Measurements from ENCODE around the gene RGL3. TPM values are rescaled to one million over a fixed set of nuclear protein-coding genes. Genes with fewer than 3 reads are reported as not detected.
"Not testable (repeated sequence)": the region's sequence is repeated elsewhere in the genome, so short reads cannot be mapped to it uniquely, and the experiment has no call there.

RGL3 gene
- total and polyA plus RNA-seq, 5 experiments from 2014 or later, result not detected

DNA sequence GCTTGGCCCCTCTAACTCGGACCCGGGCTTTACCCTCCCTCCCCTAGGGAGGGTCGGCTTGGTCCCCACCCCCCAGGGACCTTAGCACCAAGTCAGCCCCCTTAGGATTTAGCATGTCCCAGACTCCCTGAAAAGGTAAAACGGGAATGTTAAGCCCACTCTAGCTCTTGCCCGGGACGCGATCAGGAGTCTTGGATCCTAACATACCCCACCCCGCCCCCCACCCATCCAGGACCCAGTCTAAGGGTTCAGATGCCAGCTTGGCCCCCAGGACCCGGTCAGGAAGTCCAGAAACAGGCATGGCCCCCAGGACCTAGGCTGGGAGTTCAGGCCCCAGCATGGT is 35.4 kb downstream of the RGL3 start:
- DNase-seq (no peak), ATAC-seq (no peak)
- Mint-ChIP-seq H3K36me3 (peaks cover 0 to 3% (median 0%) of the 10 kb centered on the region in 3 donors), H3K4me1 (peaks cover 16 to 46% (median 37%) of the 10 kb centered on the region in 4 donors), H3K9me3 (no peaks in the 10 kb centered on the region), H3K27me3 (peaks cover 3 to 23% (median 10%) of the 10 kb centered on the region in 5 donors), H3K4me3 (peak overlapping the region in 5 of 10 donors; percentile 14 to 84 (median 33)), H3K27ac (peak overlapping the region in 1 of 10 donors; percentile 6)
- POLR2A ChIA-PET, result interaction anchor here (0.6 to 2.0 kb wide), 3 partner anchors 9 to 62 kb away, joined by 3 to 15 read pairs (median 4); partner anchors contain the start of gene SWSAP1

GRCh38 chr19:11382898-11383705 is 36.0 kb downstream of the RGL3 start:
- DNase-seq (peak in 9 of 10 donors; percentile 12 to 71 (median 36)), ATAC-seq (no peak)
- Mint-ChIP-seq H3K9me3 (no peaks in the 10 kb centered on the region), H3K4me3 (peak overlapping the region; percentile 53 to 84 (median 70)), H3K36me3 (peaks cover 0 to 3% (median 0%) of the 10 kb centered on the region in 3 donors), H3K4me1 (peaks cover 16 to 47% (median 39%) of the 10 kb centered on the region in 4 donors), H3K27ac (peak overlapping the region in 5 of 10 donors; percentile 22 to 87 (median 77)), H3K27me3 (peaks cover 3 to 23% (median 10%) of the 10 kb centered on the region in 5 donors)
- POLR2A ChIA-PET, result interaction anchor here (0.5 to 2.0 kb wide), 8 partner anchors 8 to 819 kb away, joined by 3 to 15 read pairs (median 3); partner anchors contain the start of gene SWSAP1

GRCh38 chr19:11380653-11381537 is 38.2 kb downstream of the RGL3 start:
- Mint-ChIP-seq H3K36me3 (peaks cover 3 to 4% (median 4%) of the 10 kb centered on the region in 3 donors), H3K4me1 (peaks cover 21 to 55% (median 51%) of the 10 kb centered on the region in 4 donors), H3K27ac (peak overlapping the region; percentile 89 to 99 (median 96)), H3K9me3 (no peaks in the 10 kb centered on the region), H3K27me3 (peaks cover 3 to 23% (median 10%) of the 10 kb centered on the region in 5 donors), H3K4me3 (peak overlapping the region; percentile 84 to 99 (median 94))
- POLR2A ChIA-PET, result interaction anchor here (0.5 to 2.2 kb wide), 11 partner anchors 21 to 1060 kb away, joined by 3 to 18 read pairs (median 4); partner anchors contain the start of genes CCDC159, ECSIT, ELOF1 and ODAD3
- ATAC-seq (peak; percentile 87 to 89), DNase-seq (peak; percentile 90 to 99 (median 98))

DNA sequence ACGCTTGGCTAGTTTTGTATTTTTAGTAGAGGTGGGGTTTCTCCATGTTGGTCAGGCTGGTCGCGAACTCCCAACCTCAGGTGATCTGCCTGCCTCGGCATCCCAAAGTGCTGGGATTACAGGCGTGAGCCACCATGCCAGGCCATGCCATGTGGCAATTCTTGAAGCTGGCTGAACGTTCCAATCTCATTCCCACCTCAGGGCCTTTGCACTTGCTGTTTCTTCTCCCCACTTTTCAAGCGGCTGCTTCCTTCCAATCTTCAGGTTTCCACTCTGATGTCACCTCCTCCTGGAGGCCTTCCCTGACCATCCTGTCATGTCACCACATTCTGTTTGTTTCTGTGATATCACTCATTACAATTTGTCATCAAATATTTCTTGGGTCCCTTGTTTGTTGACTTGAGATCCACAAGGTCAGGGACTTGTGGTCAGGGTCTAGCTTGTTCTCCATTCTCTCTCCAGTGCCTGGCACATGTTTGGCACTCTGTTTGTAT is 39.2 kb downstream of the RGL3 start:
- no peak for ATAC-seq
- Mint-ChIP-seq H3K27me3 (peaks cover 3 to 21% (median 10%) of the 10 kb centered on the region in 5 donors), H3K27ac (peak overlapping the region; percentile 89 to 99 (median 96)), H3K9me3 (no peaks in the 10 kb centered on the region), H3K4me1 (peaks cover 26 to 56% (median 55%) of the 10 kb centered on the region in 4 donors), H3K4me3 (peak overlapping the region in 9 of 10 donors; percentile 84 to 99 (median 93)), H3K36me3 (peaks cover 3 to 4% (median 4%) of the 10 kb centered on the region in 3 donors)
- POLR2A ChIA-PET, result interaction anchor here (0.7 to 1.9 kb wide), 3 partner anchors 22 to 179 kb away, joined by 3 to 8 read pairs (median 4); partner anchors contain the start of gene ELOF1
- no peak for DNase-seq

- H3K4me3 Mint-ChIP-seq, result peak overlapping the region in 2 of 10 donors; percentile 10 to 84
- peaks cover 26 to 56% (median 54%) of the 10 kb centered on the region in 4 donors for H3K4me1 Mint-ChIP-seq
- not testable (repeated sequence) for H3K36me3 Mint-ChIP-seq, DNase-seq, ATAC-seq, H3K9me3 Mint-ChIP-seq
- POLR2A ChIA-PET, result interaction anchor here (0.7 kb wide), 2 partner anchors 55 to 450 kb away, joined by 3 read pairs; no protein-coding TSS in a partner anchor
- peak overlapping the region in 1 of 10 donors; percentile 63 for H3K27ac Mint-ChIP-seq
- peaks cover 2 to 21% (median 10%) of the 10 kb centered on the region in 5 donors for H3K27me3 Mint-ChIP-seq
These were observed 39.8 kb downstream of the RGL3 start for GRCh38 chr19:11379269-11379845.

DNA sequence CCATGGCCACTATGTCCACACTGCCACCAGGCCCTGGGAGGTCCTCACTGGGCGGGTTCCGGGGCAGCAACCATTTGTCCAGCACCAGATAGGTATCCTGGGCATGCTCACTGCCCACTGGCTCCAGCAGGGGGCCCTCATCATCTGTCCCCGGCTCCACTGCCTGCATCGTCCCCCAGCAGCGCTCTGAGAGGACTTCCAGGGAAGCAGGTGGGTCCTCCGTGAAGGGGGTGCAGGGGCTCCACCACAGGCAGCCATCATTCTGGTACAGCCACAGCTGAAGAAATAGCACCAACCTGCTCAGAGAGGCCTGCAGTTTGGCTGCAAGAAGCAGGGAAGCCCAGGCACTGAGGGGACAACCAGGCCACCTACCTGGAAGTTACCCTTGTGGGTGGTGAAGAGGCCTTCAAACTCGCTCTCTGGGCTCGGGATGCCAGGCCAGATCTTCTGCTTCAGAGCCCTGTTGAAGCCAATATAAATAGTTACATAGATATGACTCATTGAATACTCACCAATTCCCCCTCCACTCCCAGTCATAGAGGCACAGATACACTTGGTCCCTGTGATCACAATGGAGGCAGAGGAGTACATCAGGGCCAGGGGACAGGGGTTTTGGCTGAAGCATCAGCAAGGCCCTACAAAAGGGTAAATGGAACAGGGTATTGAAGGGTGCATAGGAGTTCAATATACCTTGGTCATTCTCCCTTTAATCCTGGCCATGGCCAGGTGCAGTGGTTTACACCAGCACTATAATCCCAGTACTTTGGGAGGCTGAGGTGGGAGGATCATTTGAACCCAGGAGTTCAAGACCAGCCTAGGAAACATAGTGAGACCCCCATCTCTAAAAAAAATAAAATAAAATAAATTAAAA is 40.6 kb downstream of the RGL3 start:
- H3K36me3 Mint-ChIP-seq, result peaks cover 3 to 4% (median 4%) of the 10 kb centered on the region in 3 donors
- H3K27ac Mint-ChIP-seq, result peak overlapping the region in 3 of 10 donors; percentile 44 to 79 (median 53)
- DNase-seq, result no peak
- POLR2A ChIA-PET, result interaction anchor here (0.7 kb wide), 1 partner anchor 449 kb away, joined by 3 read pairs; no protein-coding TSS in a partner anchor
- no peak for ATAC-seq
- peaks cover 26 to 56% (median 52%) of the 10 kb centered on the region in 4 donors for H3K4me1 Mint-ChIP-seq
- peak overlapping the region in 4 of 10 donors; percentile 10 to 60 (median 38) for H3K4me3 Mint-ChIP-seq
- H3K9me3 Mint-ChIP-seq, result no peaks in the 10 kb centered on the region
- H3K27me3 Mint-ChIP-seq, result peaks cover 2 to 21% (median 10%) of the 10 kb centered on the region in 5 donors

GRCh38 chr19:11377756-11378155 is 41.4 kb downstream of the RGL3 start:
- DNase-seq (no peak), ATAC-seq (no peak)
- Mint-ChIP-seq H3K36me3 (peaks cover 3 to 4% (median 4%) of the 10 kb centered on the region in 3 donors), H3K4me1 (peaks cover 28 to 51% (median 49%) of the 10 kb centered on the region in 4 donors), H3K4me3 (peak overlapping the region in 4 of 10 donors; percentile 18 to 38 (median 26)), H3K9me3 (no peaks in the 10 kb centered on the region), H3K27ac (peak overlapping the region in 2 of 10 donors; percentile 16 to 86), H3K27me3 (peaks cover 2 to 14% (median 6%) of the 10 kb centered on the region in 5 donors)
- POLR2A ChIA-PET, result interaction anchor here (1.4 kb wide), 1 partner anchor 9 kb away, joined by 5 read pairs; no protein-coding TSS in a partner anchor

DNA sequence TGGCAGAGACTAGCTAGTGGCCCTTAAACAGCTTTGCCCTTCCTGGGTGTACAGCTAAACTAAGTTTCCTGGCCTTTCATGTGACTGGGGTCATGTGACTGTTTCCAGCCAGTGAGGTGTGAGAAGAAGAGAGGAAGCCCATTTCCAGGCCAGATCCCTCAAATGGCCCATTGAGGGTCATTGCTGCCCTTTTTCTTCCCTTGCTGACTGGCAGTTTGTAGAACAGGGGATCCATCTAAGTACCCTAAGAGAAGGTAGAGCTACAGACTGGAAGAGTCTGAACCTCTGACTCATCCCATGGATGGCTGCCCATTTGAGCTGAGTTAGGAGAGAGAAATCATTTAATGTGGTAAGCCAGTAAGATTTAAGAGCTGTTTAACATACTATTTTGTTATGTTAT is 41.9 kb downstream of the RGL3 start:
- POLR2A ChIA-PET, result interaction anchor here (1.1 to 3.6 kb wide), 3 partner anchors 10 to 43 kb away, joined by 4 to 40 read pairs (median 5); partner anchors contain the start of genes CCDC159 and TMEM205
- no peak for ATAC-seq
- DNase-seq, result no peak
- Mint-ChIP-seq H3K36me3 (peaks cover 3 to 4% (median 4%) of the 10 kb centered on the region in 3 donors), H3K4me3 (peak overlapping the region in 8 of 10 donors; percentile 35 to 68 (median 50)), H3K9me3 (no peaks in the 10 kb centered on the region), H3K4me1 (peaks cover 27 to 49% (median 46%) of the 10 kb centered on the region in 4 donors), H3K27me3 (peaks cover 2 to 12% (median 4%) of the 10 kb centered on the region in 5 donors), H3K27ac (peak overlapping the region in 8 of 10 donors; percentile 21 to 87 (median 66))

DNA sequence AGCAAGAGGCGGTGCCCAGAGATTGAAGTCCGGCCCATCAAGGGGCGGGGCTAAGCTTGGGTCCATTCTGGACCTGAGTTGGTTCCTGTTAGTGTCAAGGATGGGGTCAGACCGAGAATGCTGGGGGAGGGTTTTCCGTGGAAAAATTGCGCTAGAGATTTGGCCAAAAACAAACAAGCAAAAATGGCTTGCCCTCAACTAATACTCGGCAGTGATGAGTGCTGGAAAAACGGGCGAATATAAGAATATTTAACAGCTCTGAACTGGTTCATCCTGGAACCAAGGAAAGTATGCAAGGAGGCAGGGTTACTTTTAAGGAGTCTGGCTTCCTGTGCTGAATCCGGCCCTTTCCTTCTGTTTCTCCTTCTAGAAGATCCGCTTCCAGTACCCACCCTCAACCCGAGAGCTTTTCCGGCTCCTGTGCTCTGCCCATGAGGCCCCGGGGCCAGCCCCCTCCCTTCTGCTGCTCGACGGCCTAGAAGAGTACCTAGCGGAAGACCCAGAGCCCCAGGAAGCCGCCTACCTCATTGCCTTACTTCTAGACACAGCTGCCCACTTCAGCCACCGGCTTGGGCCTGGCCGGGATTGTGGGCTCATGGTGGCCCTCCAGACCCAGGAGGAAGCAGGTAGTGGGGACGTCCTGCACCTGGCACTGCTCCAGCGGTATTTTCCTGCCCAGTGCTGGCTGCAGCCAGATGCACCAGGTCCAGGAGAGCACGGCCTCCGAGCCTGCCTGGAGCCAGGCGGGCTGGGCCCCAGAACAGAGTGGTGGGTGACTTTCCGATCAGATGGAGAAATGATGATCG is 43.8 kb downstream of the RGL3 start:
- POLR2A ChIA-PET, result interaction anchor here (0.5 to 3.6 kb wide), 29 partner anchors 8 to 1780 kb away, joined by 3 to 40 read pairs (median 4); partner anchors contain the start of genes CCDC159, ECSIT, ELOF1 and EPOR
- Mint-ChIP-seq H3K27me3 (no peaks in the 10 kb centered on the region), H3K4me3 (no peak overlapping the region), H3K4me1 (peaks cover 25 to 36% (median 29%) of the 10 kb centered on the region in 4 donors), H3K27ac (no peak overlapping the region), H3K9me3 (no peaks in the 10 kb centered on the region), H3K36me3 (peaks cover 4 to 12% (median 10%) of the 10 kb centered on the region in 3 donors)
- ATAC-seq (peak; percentile 52 to 62), DNase-seq (peak; percentile 58 to 91 (median 76))

Data from naive thymus-derived CD8-positive, alpha-beta T cell (primary cell).